ENCODE results near the gene TMEM178A. TPM values are rescaled to one million over a fixed set of nuclear protein-coding genes. Genes with fewer than 3 reads are reported as not detected.

The TMEM178A gene
- total and polyA plus RNA-seq, 2 of the 8 experiments (the other 6 are each of a cell fraction or from before 2014, with no cell fraction given), result 11.2 to 14.9 TPM

DNA sequence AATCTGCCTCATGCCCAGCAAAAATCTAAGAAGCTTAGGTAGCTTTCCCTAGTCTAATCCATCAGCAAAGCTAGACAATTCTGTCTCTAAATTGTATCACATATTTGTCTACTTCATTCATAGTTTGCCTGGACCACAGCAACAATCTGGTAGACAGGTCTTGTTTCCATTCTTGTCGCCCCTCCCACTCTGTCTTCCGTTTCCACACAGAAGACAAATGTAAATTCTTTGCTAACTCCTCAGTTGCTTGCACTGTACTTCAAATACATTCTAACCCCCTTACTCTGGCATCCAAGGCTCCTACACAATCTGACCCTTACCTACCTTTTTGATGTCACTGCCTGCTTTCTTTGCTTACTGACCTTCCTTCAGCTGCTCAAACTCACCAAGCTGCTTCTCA lies 73.2 kb downstream of the TMEM178A start:
- Histone ChIP-seq H2BK12ac (ENCODE audit: low read depth, low read length) (no peak overlapping the region), H3K14ac (ENCODE audit: insufficient read length) (no peak overlapping the region), H3K27ac (ENCODE audit: low read depth, low read length) (no peak overlapping the region), H3K4me2 (ENCODE audit: insufficient read depth in 1 of 2, low read depth in 2 of 2, low read length in 2 of 2) (no peak overlapping the region), H4K5ac (ENCODE audit: insufficient read length, low read depth, low read length) (no peak overlapping the region), H3K9ac (replicated peaks in 1 of 4; ENCODE audit: extremely low read depth in 1 of 4, low read depth in 3 of 4, low read length in 3 of 4) (no peak overlapping the region), H2BK120ac (replicated peaks; ENCODE audit: low read depth, low read length) (no peak overlapping the region), H3K23ac (ENCODE audit: insufficient read length) (no peak overlapping the region), H3K27me3 (replicated peaks in 1 of 4; ENCODE audit: control insufficient read depth in 3 of 4, extremely low read depth in 1 of 4, insufficient read depth in 3 of 4, low read length in 3 of 4) (no peaks in the 10 kb centered on the region), H2BK20ac (ENCODE audit: low read length) (no peak overlapping the region), H4K8ac (ENCODE audit: extremely low read depth, insufficient read depth, low read length) (no peak overlapping the region), H3K36me3 (ENCODE audit: control insufficient read depth in 2 of 4, insufficient read depth in 4 of 4, low read length in 3 of 4) (peaks cover 7 to 39% (median 16%) of the 10 kb centered on the region in 4 experiments; a peak in 5 of 8 replicates), H2BK15ac (ENCODE audit: low read length) (no peak overlapping the region), H2AK5ac (ENCODE audit: low read depth, low read length) (no peak overlapping the region), H3K4me1 (replicated peaks in 1 of 4; ENCODE audit: control insufficient read depth in 3 of 4, insufficient read depth in 4 of 4, low read length in 3 of 4) (peaks cover 6 to 10% (median 7%) of the 10 kb centered on the region in 4 experiments; a peak in 4 of 7 replicates), H3K4me3 (ENCODE audit: extremely low read depth in 1 of 4, insufficient read depth in 2 of 4, low read depth in 3 of 4, low read length in 4 of 4) (no peak overlapping the region), H2AFZ (ENCODE audit: low read length) (no peak overlapping the region), H4K20me1 (replicated peaks in 1 of 2; ENCODE audit: control insufficient read depth in 1 of 2, insufficient read depth in 2 of 2, low read length in 2 of 2) (peaks cover 0 to 8% of the 10 kb centered on the region in 2 experiments), H3K79me1 (ENCODE audit: low read depth, low read length) (no peaks in the 10 kb centered on the region; the same call in 1 of the 2 replicates), H3K23me2 (ENCODE audit: low read depth, low read length) (no peaks in the 10 kb centered on the region), H2BK5ac (ENCODE audit: low read depth, low read length) (no peak overlapping the region), H3K18ac (ENCODE audit: extremely low read depth, low read length) (no peak overlapping the region), H3K56ac (replicated peaks; ENCODE audit: insufficient read length, low read depth, low read length) (no peak overlapping the region), H4K91ac (replicated peaks; ENCODE audit: insufficient read length, low read length) (no peak overlapping the region), H3K9me3 (ENCODE audit: insufficient read depth in 2 of 2, low read depth in 1 of 2, low read length in 1 of 2) (no peaks in the 10 kb centered on the region), H3K4ac (replicated peaks; ENCODE audit: insufficient read length, low read depth, low read length) (no peak overlapping the region), H3K79me2 (ENCODE audit: control insufficient read depth in 1 of 2, insufficient read depth in 2 of 2, low read length in 2 of 2) (peaks cover 0 to 12% of the 10 kb centered on the region in 2 experiments; a peak in 2 of 4 replicates)
- CTCF ChIA-PET (ENCODE audit: partially characterized antibody), result interaction anchor here (0.6 to 2.8 kb wide), 5 partner anchors 8 to 671 kb away, joined by 3 to 16 read pairs (median 4); no protein-coding TSS in a partner anchor
- no peak for FAIRE-seq
- POLR2A ChIA-PET (ENCODE audit: partially characterized antibody), result interaction anchor here (1.4 kb wide), 1 partner anchor 41 kb away, joined by 3 read pairs; no protein-coding TSS in a partner anchor
- WGBS, 2 experiments (ENCODE audit: extremely low coverage in 1 of 2, insufficient coverage in 1 of 2, insufficient read length in 1 of 2, insufficient replicate concordance in 2 of 2, low coverage in 1 of 2, low lambda C conversion rate in 2 of 2, missing lambda C conversion rate in 1 of 2), result 91% methylated on average over 2 of the region's 2 CpGs; no CpG with 5 or more reads in 1 of the 2 experiments
- DNase-seq (ENCODE audit: low read depth in 1 of 2, low spot score in 2 of 2), result no peak
- TF ChIP-seq SP1 (IDR thresholded peaks at IDR 0.05; ENCODE audit: low read depth, low read length) (no peak), POLR2AphosphoS5 (IDR thresholded peaks at IDR 0.05; ENCODE audit: low read depth, low read length) (no peak), PHF8 (conservative IDR thresholded peaks at IDR 0.05; ENCODE audit: low read depth, low read length) (no peak), RXRA (IDR thresholded peaks at IDR 0.05; ENCODE audit: insufficient read depth, low read depth, low read length) (no peak), CBX8 (IDR thresholded peaks at IDR 0.05; ENCODE audit: borderline replicate concordance, low read depth, low read length) (no peak), MAX (IDR thresholded peaks at IDR 0.05) (no peak), SRF (IDR thresholded peaks at IDR 0.05; ENCODE audit: low read depth, low read length) (no peak), JUND (IDR thresholded peaks at IDR 0.05; ENCODE audit: low read length) (no peak), YY1 (IDR thresholded peaks at IDR 0.05; ENCODE audit: low read depth, low read length) (no peak), CTCF (IDR thresholded peaks at IDR 0.05; ENCODE audit: control extremely low read depth in 1 of 3, insufficient read depth in 1 of 3, low read depth in 1 of 3, low read length in 3 of 3) (no peak)
- TF ChIP-seq, protein P1, sequence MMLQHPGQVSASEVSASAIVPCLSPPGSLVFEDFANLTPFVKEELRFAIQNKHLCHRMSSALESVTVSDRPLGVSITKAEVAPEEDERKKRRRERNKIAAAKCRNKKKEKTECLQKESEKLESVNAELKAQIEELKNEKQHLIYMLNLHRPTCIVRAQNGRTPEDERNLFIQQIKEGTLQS (IDR thresholded peaks at IDR 0.05; ENCODE audit: insufficient read depth, low read depth, low read length), result no peak

Measured in H1 (cell line).